IMR-90 (cell line): ENCODE measurements around the gene POLG2. TPM values are rescaled to one million over a fixed set of nuclear protein-coding genes. Genes with fewer than 3 reads are reported as not detected.

ENCODE experiments used
- ATAC-seq: fragments of 200-7000 bp; cut with Tn5 transposase; 2 replicates; pipeline ENCODE4 v1.9.1; 2020; ENCODE audit warnings: low read depth, mild to moderate bottlenecking, moderate library complexity
- BruUV-seq: library from RNA; stranded (reverse); fragments of 400-500 nt; replicated peaks from 2 replicates; lab custom pipeline; 2021; lab: Mats Ljungman, UMichigan
- CTCF ChIA-PET: fragments of 300-600 bp; formaldehyde crosslinking; extraction: SDS; loops from one replicate; lab custom pipeline; 2021; ENCODE audit warnings: antibody characterized with exemption; lab: Yijun Ruan, JAX
- POLR2A ChIA-PET: fragments of 300-600 bp; sonication (Branson Sonifier 250); formaldehyde crosslinking; loops from one replicate; lab custom pipeline; 2022; ENCODE audit warnings: antibody characterized with exemption; ENCODE audit not compliant: unreplicated experiment; lab: Charles Lee
- DNase-seq: peaks from one replicate; pipeline ENCODE4 v3.0.0; 2013
- H2AFZ ChIP-seq: replicated peaks from 2 replicates; pipeline ENCODE3; 2013; ENCODE audit warnings: low read length, mild to moderate bottlenecking; ENCODE audit not compliant: poor library complexity
- H2AK5ac ChIP-seq: 2 replicates; pipeline ENCODE4 v1.6.1; 2013; ENCODE audit warnings: low read depth, low read length, inconsistent platforms
- H2AK9ac ChIP-seq: replicated peaks from 2 replicates; pipeline ENCODE3; 2013; ENCODE audit warnings: mild to moderate bottlenecking, low read depth, low read length, moderate library complexity; ENCODE audit not compliant: poor library complexity
- H2BK120ac ChIP-seq: 2 replicates; pipeline ENCODE4 v1.6.1; 2013; ENCODE audit warnings: low read depth, low read length, inconsistent platforms
- H2BK15ac ChIP-seq: 3 replicates; pipeline ENCODE4 v1.6.1; 2013; ENCODE audit warnings: low read depth, low read length, inconsistent platforms
- H2BK20ac ChIP-seq: 2 replicates; pipeline ENCODE4 v1.6.1; 2013; ENCODE audit warnings: low read depth, mild to moderate bottlenecking, inconsistent platforms, low read length, moderate library complexity
- H2BK5ac ChIP-seq: 2 replicates; pipeline ENCODE4 v1.6.1; 2013; ENCODE audit warnings: mild to moderate bottlenecking, low read depth, low read length, inconsistent platforms; ENCODE audit not compliant: poor library complexity, severe bottlenecking
- H3K14ac ChIP-seq: replicated peaks from 2 replicates; pipeline ENCODE4 v1.6.1; 2013; ENCODE audit warnings: low read depth, low read length, inconsistent platforms
- H3K18ac ChIP-seq: 2 replicates; pipeline ENCODE4 v1.6.1; 2013; ENCODE audit warnings: low read depth, low read length, control low read depth
- H3K23ac ChIP-seq: 2 replicates; pipeline ENCODE4 v1.6.1; 2013; ENCODE audit warnings: low read depth, low read length, inconsistent platforms
- H3K27ac ChIP-seq: 2 replicates; pipeline ENCODE4 v1.5.1; 2013; ENCODE audit warnings: mild to moderate bottlenecking, control low read depth, low read length; ENCODE audit not compliant: insufficient read depth
- H3K27me3 ChIP-seq: 2 replicates; pipeline ENCODE4 v1.6.1; 2013; ENCODE audit warnings: low read length; ENCODE audit not compliant: control insufficient read depth, insufficient read depth
- H3K36me3 ChIP-seq: 2 replicates; pipeline ENCODE4 v1.6.1; 2013; ENCODE audit warnings: low read length, mixed read lengths; ENCODE audit not compliant: control insufficient read depth, insufficient read depth
- H3K4ac ChIP-seq: 2 replicates; pipeline ENCODE4 v1.6.1; 2013; ENCODE audit warnings: low read depth, low read length, inconsistent platforms
- H3K4me1 ChIP-seq: 2 replicates; pipeline ENCODE4 v1.6.1; 2013; ENCODE audit warnings: low read length, mixed read lengths; ENCODE audit not compliant: control insufficient read depth, insufficient read depth
- H3K4me2 ChIP-seq: 2 replicates; pipeline ENCODE4 v1.6.1; 2013; ENCODE audit warnings: low read depth, mild to moderate bottlenecking, control low read depth, low read length, moderate library complexity
- H3K4me3 ChIP-seq: 2 replicates; pipeline ENCODE4 v1.5.1; 2013; ENCODE audit warnings: low read depth, mild to moderate bottlenecking, control low read depth, low read length, moderate library complexity; ENCODE audit not compliant: insufficient read depth
- H3K56ac ChIP-seq: 2 replicates; pipeline ENCODE4 v1.6.1; 2013; ENCODE audit warnings: low read length, inconsistent platforms; ENCODE audit not compliant: insufficient read depth; ENCODE audit errors: extremely low read depth
- H3K79me1 ChIP-seq, 2 experiments: 2 replicates each; pipeline ENCODE4 v1.6.1; 2013; ENCODE audit warnings: low read length in 2 of 2, inconsistent platforms in 1 of 2, low read depth in 1 of 2
- H3K9ac ChIP-seq: 2 replicates; pipeline ENCODE4 v1.6.1; 2013; ENCODE audit warnings: low read depth, low read length, control low read depth
- H3K9me1 ChIP-seq: 2 replicates; pipeline ENCODE4 v1.6.1; 2013; ENCODE audit warnings: low read length, inconsistent platforms; ENCODE audit not compliant: insufficient read depth
- H3K9me3 ChIP-seq: 2 replicates; pipeline ENCODE4 v1.6.1; 2013; ENCODE audit warnings: low read length; ENCODE audit not compliant: control insufficient read depth, insufficient read depth
- H4K20me1 ChIP-seq: 2 replicates; pipeline ENCODE4 v1.6.1; 2013; ENCODE audit warnings: low read length, inconsistent platforms; ENCODE audit not compliant: insufficient read depth
- H4K5ac ChIP-seq: 2 replicates; pipeline ENCODE4 v1.6.1; 2013; ENCODE audit warnings: mild to moderate bottlenecking, low read depth, low read length, control low read depth
- H4K8ac ChIP-seq, 2 experiments: 2 replicates each; pipeline ENCODE4 v1.6.1; 2013; ENCODE audit warnings: low read depth in 2 of 2, low read length in 2 of 2, control low read depth in 1 of 2, inconsistent platforms in 1 of 2
- H4K91ac ChIP-seq: 2 replicates; pipeline ENCODE4 v1.6.1; 2013; ENCODE audit warnings: low read depth, low read length, inconsistent platforms; ENCODE audit not compliant: insufficient read depth
- CEBPB ChIP-seq: IDR thresholded peaks from 2 replicates; pipeline ENCODE4 v1.6.1; 2012; ENCODE audit warnings: low read depth, low read length, improper control_type of control experiment
- CHD1 ChIP-seq: IDR thresholded peaks from 2 replicates; pipeline ENCODE4 v1.6.1; 2012; ENCODE audit warnings: low read depth, low read length, improper control_type of control experiment
- CTCF ChIP-seq: conservative IDR thresholded peaks from 2 replicates; pipeline ENCODE4 v1.5.1; 2012; ENCODE audit warnings: mild to moderate bottlenecking, low read depth, low read length, improper control_type of control experiment
- ELK1 ChIP-seq: fragments of 150-350 bp; IDR thresholded peaks from 2 replicates; pipeline ENCODE4 v1.6.1; 2016; ENCODE audit warnings: low read depth, mild to moderate bottlenecking, low read length, moderate library complexity, borderline replicate concordance
- FOS ChIP-seq: fragments of 150-350 bp; IDR thresholded peaks from 2 replicates; pipeline ENCODE4 v1.6.1; 2016; ENCODE audit warnings: low read depth, low read length
- MAFK ChIP-seq: IDR thresholded peaks from 2 replicates; pipeline ENCODE4 v1.6.1; 2012; ENCODE audit warnings: low read depth, low read length, improper control_type of control experiment
- MAZ ChIP-seq: IDR thresholded peaks from 2 replicates; pipeline ENCODE4 v1.6.1; 2012; ENCODE audit warnings: low read depth, mild to moderate bottlenecking, low read length, improper control_type of control experiment, moderate library complexity, borderline replicate concordance
- MXI1 ChIP-seq: IDR thresholded peaks from 2 replicates; pipeline ENCODE4 v1.6.1; 2012; ENCODE audit warnings: low read depth, mild to moderate bottlenecking, low read length, moderate library complexity, borderline replicate concordance
- POLR2A ChIP-seq: IDR thresholded peaks from 2 replicates; pipeline ENCODE4 v1.6.1; 2012; ENCODE audit warnings: mild to moderate bottlenecking, low read depth, low read length
- RAD21 ChIP-seq: IDR thresholded peaks from 2 replicates; pipeline ENCODE4 v1.6.1; 2012; ENCODE audit warnings: low read length, improper control_type of control experiment
- RCOR1 ChIP-seq: IDR thresholded peaks from 2 replicates; pipeline ENCODE4 v1.6.1; 2012; ENCODE audit warnings: mild to moderate bottlenecking, low read length, improper control_type of control experiment; ENCODE audit not compliant: insufficient replicate concordance
- RFX5 ChIP-seq: IDR thresholded peaks from 2 replicates; pipeline ENCODE4 v1.8.0; 2012; ENCODE audit warnings: low read depth, mild to moderate bottlenecking, low read length, moderate library complexity
- SMC3 ChIP-seq: fragments of 150-350 bp; IDR thresholded peaks from 2 replicates; pipeline ENCODE4 v1.6.1; 2016; ENCODE audit warnings: low read depth, mild to moderate bottlenecking, antibody characterized with exemption, low read length, moderate library complexity
- WGBS, 2 experiments: methylation state at CpG; one replicate each; pipeline versions ENCODE4 v1.1.5 to v1.1.7; 2013; ENCODE audit warnings: missing lambda C conversion rate in 2 of 2; ENCODE audit not compliant: insufficient read length in 1 of 2; ENCODE audit errors: extremely low coverage in 2 of 2; 5-methylcytosine and 5-hydroxymethylcytosine counted together
- dilution Hi-C: fragments of 300-500 bp; cut with HindIII; formaldehyde crosslinking; loops from one replicate; pipeline ENCODE4 v1.14.3; 2018; ENCODE audit warnings: low sequenced_read_pairs; ENCODE audit not compliant: unreplicated experiment
- in situ Hi-C: fragments of 300-500 bp; cut with MboI; formaldehyde crosslinking; loops from 3 replicates; pipeline ENCODE4 v1.14.3; 2019; ENCODE audit warnings: low sequenced_read_pairs, inconsistent platforms, mixed read lengths
- intact Hi-C: fragments of 100-400 bp; cut with micrococcal nuclease; formaldehyde crosslinking; loops from 2 replicates; pipeline ENCODE4 v1.10.0; 2022
- polyA plus RNA-seq, 3 experiments: library from polyadenylated mRNA; depleted of rRNA; stranded (reverse); fragments of >200 nt; gene quantifications; 2 replicates each; pipeline ENCODE4 v1.2.3, GENCODE V29; 2012; ENCODE audit warnings: low replicate concordance in 1 of 3
- total RNA-seq: library from RNA; depleted of rRNA; stranded (reverse); fragments of >200 nt; gene quantifications from 2 replicates; pipeline ENCODE4 v1.2.3, GENCODE V29; 2012

The POLG2 gene
- total and polyA plus RNA-seq, 2 of the 4 experiments (the other 2 are of a cell fraction) = 7.0 to 7.7 TPM

GRCh38 chr17:64508683-64509082, 11.8 kb upstream of the POLG2 start:
- POLR2A ChIA-PET = no interaction called here
- intact Hi-C loops = no loop called here

More at GRCh38 chr17:64508683-64509082, 11.8 kb upstream of the POLG2 start:
- no peak overlapping the region for H2AK9ac ChIP-seq
- H3K27ac ChIP-seq = no peak overlapping the region
- no peak overlapping the region for H3K4ac ChIP-seq
- H3K36me3 ChIP-seq = peaks cover 24% of the 10 kb centered on the region
- H3K23ac ChIP-seq = peak overlapping the region; percentile 72; the same call in 1 of the 2 replicates
- no peak overlapping the region for H3K9ac ChIP-seq
- WGBS, 2 experiments = 83% methylated on average over 1 of the region's 2 CpGs; no CpG with 5 or more reads in 1 of the 2 experiments
- in situ Hi-C loops (no loop called here), dilution Hi-C loops (no loop called here)
- H2AFZ ChIP-seq = no peak overlapping the region
- peaks cover 18 to 49% of the 10 kb centered on the region in 2 experiments for H3K79me1 ChIP-seq
- H3K18ac ChIP-seq = no peak overlapping the region
- no peak overlapping the region for H2BK20ac ChIP-seq
- H3K4me3 ChIP-seq = no peak overlapping the region
- no peak overlapping the region for H4K91ac ChIP-seq
- CTCF ChIA-PET = no interaction called here
- peaks cover 4% of the 10 kb centered on the region; the same call in 1 of the 2 replicates for H3K9me1 ChIP-seq
- no TSS peak for BruUV-seq
- H3K4me2 ChIP-seq = peak overlapping the region; percentile 94; the same call in 1 of the 2 replicates
- peaks cover 48% of the 10 kb centered on the region for H4K20me1 ChIP-seq
- H3K4me1 ChIP-seq = no peaks in the 10 kb centered on the region; the same call in 1 of the 2 replicates
- no peak overlapping the region for H4K5ac ChIP-seq
- no peak overlapping the region for H2BK5ac ChIP-seq
- no peaks in the 10 kb centered on the region for H3K9me3 ChIP-seq
- H2AK5ac ChIP-seq = no peak overlapping the region
- H3K27me3 ChIP-seq = no peaks in the 10 kb centered on the region
- H2BK120ac ChIP-seq = no peak overlapping the region
- no peak overlapping the region for H4K8ac ChIP-seq
- no peak for DNase-seq
- H2BK15ac ChIP-seq = no peak overlapping the region
- no peak overlapping the region for H3K14ac ChIP-seq
- no peak overlapping the region for H3K56ac ChIP-seq
- no peak for ATAC-seq
- TF ChIP-seq POLR2A (no peak), ELK1 (no peak), MXI1 (no peak), SMC3 (no peak), MAZ (no peak), RAD21 (no peak), RFX5 (no peak), MAFK (no peak), CTCF (no peak), RCOR1 (no peak), CEBPB (no peak), FOS (no peak), CHD1 (no peak)
